Islet precursor cell (in vitro differentiated cells): ENCODE measurements around the gene USB1.

Experiments
- DNase-seq: peaks from one replicate; pipeline ENCODE4 v3.0.0-alpha.2; 2018

USB1 gene

GRCh38 chr16:58000706-58001676 lies at the start of gene USB1:
TSS of gene USB1 (plus strand) at chr16:58001407. CDS start at chr16:58001484, 77 bp downstream.
- peak; percentile 95 for DNase-seq

- DNase-seq = no peak
Observed at GRCh38 chr16:57952909-57953308, 48.3 kb upstream of the USB1 start.

- DNase-seq = no peak
Observed at GRCh38 chr16:57953857-57954256, 47.4 kb upstream of the USB1 start.

GRCh38 chr16:57955572-57956188 lies 45.5 kb upstream of the USB1 start:
- no peak for DNase-seq

GRCh38 chr16:57956270-57956808 lies 44.9 kb upstream of the USB1 start:
- no peak for DNase-seq

- DNase-seq = no peak
Observed at GRCh38 chr16:57956924-57957672, 44.1 kb upstream of the USB1 start.

- no peak for DNase-seq
Observed at GRCh38 chr16:57957673-57958392, 43.4 kb upstream of the USB1 start.

GRCh38 chr16:57958544-57958943 lies 42.7 kb upstream of the USB1 start:
- DNase-seq = no peak

GRCh38 chr16:57959121-57959520 lies 42.1 kb upstream of the USB1 start:
- no peak for DNase-seq

- DNase-seq = no peak
Observed at GRCh38 chr16:57959804-57960203, 41.4 kb upstream of the USB1 start.

GRCh38 chr16:57960310-57960709 lies 40.9 kb upstream of the USB1 start:
- no peak for DNase-seq

GRCh38 chr16:57960826-57961472 lies 40.3 kb upstream of the USB1 start:
- peak; percentile 62 for DNase-seq

- no peak for DNase-seq
Observed at GRCh38 chr16:57961538-57961937, 39.7 kb upstream of the USB1 start.

- no peak for DNase-seq
Observed at GRCh38 chr16:57962046-57962445, 39.2 kb upstream of the USB1 start.

GRCh38 chr16:57962756-57963155 lies 38.5 kb upstream of the USB1 start:
- no peak for DNase-seq

- peak; percentile 41 for DNase-seq
Observed at GRCh38 chr16:57964157-57964700, 37.0 kb upstream of the USB1 start.

- DNase-seq = no peak
Observed at GRCh38 chr16:57966204-57966771, 34.9 kb upstream of the USB1 start.

GRCh38 chr16:57966986-57967385 lies 34.2 kb upstream of the USB1 start:
- no peak for DNase-seq

GRCh38 chr16:57967916-57968315 lies 33.3 kb upstream of the USB1 start:
- no peak for DNase-seq

GRCh38 chr16:57969451-57970123 lies 31.6 kb upstream of the USB1 start:
- DNase-seq = no peak

GRCh38 chr16:57970319-57970718 lies 30.9 kb upstream of the USB1 start:
- no peak for DNase-seq
